ENCODE results near the gene HIPK2. TPM values are rescaled to one million over a fixed set of nuclear protein-coding genes. Genes with fewer than 3 reads are reported as not detected.

The HIPK2 gene
- total RNA-seq, 3 donors from 2014 or later (not counting 1 experiment from before 2014, with no cell fraction given): 127 to 145 (median 144) TPM

DNA sequence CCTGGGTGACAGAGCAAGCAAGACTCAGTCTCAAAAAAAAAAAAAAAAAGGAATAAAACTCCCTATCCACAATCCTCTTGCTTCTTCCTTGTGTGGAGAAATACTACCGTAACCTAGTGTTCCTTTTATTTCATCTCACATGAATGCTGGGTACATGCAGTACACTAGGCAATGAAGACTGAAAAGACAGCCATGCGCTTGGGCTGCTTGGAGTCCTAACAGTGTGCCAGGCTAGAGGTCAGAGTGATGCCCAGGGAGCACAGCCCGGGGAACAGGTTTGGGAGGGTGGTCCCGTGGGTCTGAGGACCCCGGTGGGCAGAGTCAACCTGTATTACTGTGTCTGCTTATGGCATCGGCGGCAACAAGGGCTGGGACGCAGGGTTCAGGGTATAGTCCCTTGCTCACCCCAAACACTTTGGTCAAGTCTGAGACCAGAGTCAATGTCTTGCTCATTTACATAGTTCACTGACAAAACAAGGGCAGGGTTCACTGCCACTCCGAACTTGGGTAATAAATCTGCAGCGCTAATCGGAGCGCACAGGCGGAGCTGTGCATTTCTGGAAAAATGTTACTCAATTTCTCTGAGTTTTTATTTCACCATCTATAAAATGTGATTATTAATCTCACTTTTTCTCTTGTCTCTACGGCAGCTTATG lies 136.3 kb downstream of the HIPK2 start:
- H3K4me1 ChIP-seq (ENCODE audit: control insufficient read depth, insufficient read depth, low read length): peaks cover 16% of the 10 kb centered on the region
- ATAC-seq: no peak
- Mint-ChIP-seq H3K9me3 (no peaks in the 10 kb centered on the region), H3K36me3 (no peaks in the 10 kb centered on the region), H3K4me3 (no peak overlapping the region), H3K27ac (peak overlapping the region in 1 of 2 donors; percentile 38), H3K4me1 (peaks cover 50 to 66% of the 10 kb centered on the region in 2 donors), H3K27me3 (ENCODE audit: low read depth in 2 of 2) (no peaks in the 10 kb centered on the region)
- H3K9me3 ChIP-seq (ENCODE audit: control insufficient read depth, insufficient read depth, low read length): no peaks in the 10 kb centered on the region
- no peak overlapping the region for H3K27ac ChIP-seq (ENCODE audit: low read length)
- DNase-seq: no peak
- TF ChIP-seq, protein P1, sequence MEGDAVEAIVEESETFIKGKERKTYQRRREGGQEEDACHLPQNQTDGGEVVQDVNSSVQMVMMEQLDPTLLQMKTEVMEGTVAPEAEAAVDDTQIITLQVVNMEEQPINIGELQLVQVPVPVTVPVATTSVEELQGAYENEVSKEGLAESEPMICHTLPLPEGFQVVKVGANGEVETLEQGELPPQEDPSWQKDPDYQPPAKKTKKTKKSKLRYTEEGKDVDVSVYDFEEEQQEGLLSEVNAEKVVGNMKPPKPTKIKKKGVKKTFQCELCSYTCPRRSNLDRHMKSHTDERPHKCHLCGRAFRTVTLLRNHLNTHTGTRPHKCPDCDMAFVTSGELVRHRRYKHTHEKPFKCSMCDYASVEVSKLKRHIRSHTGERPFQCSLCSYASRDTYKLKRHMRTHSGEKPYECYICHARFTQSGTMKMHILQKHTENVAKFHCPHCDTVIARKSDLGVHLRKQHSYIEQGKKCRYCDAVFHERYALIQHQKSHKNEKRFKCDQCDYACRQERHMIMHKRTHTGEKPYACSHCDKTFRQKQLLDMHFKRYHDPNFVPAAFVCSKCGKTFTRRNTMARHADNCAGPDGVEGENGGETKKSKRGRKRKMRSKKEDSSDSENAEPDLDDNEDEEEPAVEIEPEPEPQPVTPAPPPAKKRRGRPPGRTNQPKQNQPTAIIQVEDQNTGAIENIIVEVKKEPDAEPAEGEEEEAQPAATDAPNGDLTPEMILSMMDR (IDR thresholded peaks at IDR 0.05): no peak
- intact Hi-C loops (cut with micrococcal nuclease): loop anchor here (10.0 kb wide), 1 partner anchor 83 kb away; no protein-coding TSS in a partner anchor
- H3K27me3 ChIP-seq (ENCODE audit: control insufficient read depth, insufficient read depth, low read length): no peaks in the 10 kb centered on the region
- H3K4me3 ChIP-seq (ENCODE audit: low read length): no peak overlapping the region
- peaks cover 2% of the 10 kb centered on the region for H3K36me3 ChIP-seq (ENCODE audit: control insufficient read depth, insufficient read depth, low read length)
- 94% methylated on average over 13 of the region's 14 CpGs for WGBS (ENCODE audit: insufficient coverage)

DNA sequence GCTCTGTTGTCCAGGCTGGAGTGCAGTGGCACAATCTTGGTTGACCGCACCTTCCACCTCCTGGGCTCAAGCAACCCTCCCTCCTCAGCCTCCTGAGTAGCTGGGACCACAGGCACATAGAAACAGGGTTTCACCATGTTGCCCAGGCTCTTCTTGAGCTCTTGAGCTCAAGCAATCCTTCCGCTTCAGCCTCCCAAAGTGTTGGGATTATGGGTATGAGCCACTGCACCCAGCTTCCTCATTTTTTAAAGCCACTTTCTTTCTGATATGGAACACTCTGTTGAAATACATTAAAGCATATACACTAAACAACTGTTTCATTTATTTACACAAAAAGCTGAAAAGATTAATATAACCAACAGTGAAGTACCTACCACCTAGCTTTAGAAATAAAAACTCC lies 137.1 kb downstream of the HIPK2 start:
- Histone ChIP-seq H3K36me3 (ENCODE audit: control insufficient read depth, insufficient read depth, low read length) (peaks cover 2% of the 10 kb centered on the region), H3K27ac (ENCODE audit: low read length) (no peak overlapping the region), H3K9me3 (ENCODE audit: control insufficient read depth, insufficient read depth, low read length) (no peaks in the 10 kb centered on the region), H3K4me1 (ENCODE audit: control insufficient read depth, insufficient read depth, low read length) (peaks cover 17% of the 10 kb centered on the region), H3K27me3 (ENCODE audit: control insufficient read depth, insufficient read depth, low read length) (no peaks in the 10 kb centered on the region), H3K4me3 (ENCODE audit: low read length) (no peak overlapping the region)
- no peak for ATAC-seq
- TF ChIP-seq, protein P1 (IDR thresholded peaks at IDR 0.05): no peak
- intact Hi-C loops (cut with micrococcal nuclease): loop anchor here (10.0 kb wide), 1 partner anchor 84 kb away; no protein-coding TSS in a partner anchor
- peak overlapping the region; percentile 20 to 29 for H3K27ac Mint-ChIP-seq
- peaks cover 50 to 66% of the 10 kb centered on the region in 2 donors for H3K4me1 Mint-ChIP-seq
- no peaks in the 10 kb centered on the region for H3K27me3 Mint-ChIP-seq (ENCODE audit: low read depth in 2 of 2)
- DNase-seq: no peak
- WGBS (ENCODE audit: insufficient coverage): 92% methylated on average over 2 of the region's 2 CpGs
- no peak overlapping the region for H3K4me3 Mint-ChIP-seq
- H3K36me3 Mint-ChIP-seq: no peaks in the 10 kb centered on the region
- no peaks in the 10 kb centered on the region for H3K9me3 Mint-ChIP-seq

DNA sequence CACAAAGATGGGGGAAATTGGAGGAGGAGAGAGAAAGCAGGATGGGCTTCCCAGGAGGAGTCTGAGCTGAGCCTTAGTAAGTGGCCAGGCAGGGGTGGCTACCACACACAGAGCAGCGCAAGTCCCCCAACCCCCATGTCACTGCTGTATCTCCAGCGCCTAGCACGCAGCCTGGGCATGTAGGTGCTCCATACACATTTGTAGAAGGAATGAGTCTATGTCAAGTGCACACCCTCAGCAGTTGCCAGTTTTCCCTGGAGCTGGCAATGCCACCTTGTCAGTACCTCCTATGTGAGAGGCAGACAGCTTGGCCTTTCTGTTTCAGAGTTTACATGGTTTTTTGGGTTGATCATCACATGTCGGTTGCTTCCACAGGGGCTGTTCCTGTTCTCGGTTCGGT lies 138.2 kb downstream of the HIPK2 start:
- H3K27me3 Mint-ChIP-seq (ENCODE audit: low read depth in 2 of 2): no peaks in the 10 kb centered on the region
- no peak overlapping the region for H3K27ac ChIP-seq (ENCODE audit: low read length)
- H3K27ac Mint-ChIP-seq: peak overlapping the region; percentile 38 to 41
- H3K4me3 ChIP-seq (ENCODE audit: low read length): no peak overlapping the region
- H3K4me1 Mint-ChIP-seq: peaks cover 56 to 64% of the 10 kb centered on the region in 2 donors
- intact Hi-C loops (cut with micrococcal nuclease): no loop called here
- H3K9me3 ChIP-seq (ENCODE audit: control insufficient read depth, insufficient read depth, low read length): no peaks in the 10 kb centered on the region
- DNase-seq (no peak), ATAC-seq (no peak)
- H3K4me3 Mint-ChIP-seq: no peak overlapping the region
- 97% methylated on average over 6 of the region's 6 CpGs for WGBS (ENCODE audit: insufficient coverage)
- no peaks in the 10 kb centered on the region for H3K36me3 Mint-ChIP-seq
- H3K27me3 ChIP-seq (ENCODE audit: control insufficient read depth, insufficient read depth, low read length): no peaks in the 10 kb centered on the region
- peaks cover 2% of the 10 kb centered on the region for H3K36me3 ChIP-seq (ENCODE audit: control insufficient read depth, insufficient read depth, low read length)
- H3K4me1 ChIP-seq (ENCODE audit: control insufficient read depth, insufficient read depth, low read length): peaks cover 28% of the 10 kb centered on the region
- TF ChIP-seq, protein P1 (IDR thresholded peaks at IDR 0.05): no peak
- H3K9me3 Mint-ChIP-seq: no peaks in the 10 kb centered on the region

All from natural killer cell (primary cell).